Upper lobe of left lung (tissue), 6 donors: ENCODE data around the gene HSPA9. TPM values are rescaled to one million over a fixed set of nuclear protein-coding genes. Genes with fewer than 3 reads are reported as not detected.
"Not testable (repeated sequence)": the region's sequence is repeated elsewhere in the genome, so short reads cannot be mapped to it uniquely, and the experiment has no call there.

Source experiments
- ATAC-seq, 2 donors: fragments of 200-7000 bp; cut with Tn5 transposase; one replicate each; pipeline ENCODE4 v1.9.1; 2022; ENCODE audit warnings: mild to moderate bottlenecking in 2 of 2, moderate library complexity in 2 of 2; ENCODE audit not compliant: low FRiP score in 2 of 2
- DNase-seq, 2 donors: peaks; one replicate each; pipeline ENCODE4 v3.0.0-alpha.2; 2019 to 2020
- H3K27ac ChIP-seq, 4 donors: fragments of 200-600 bp; sonication (generic); one replicate each; pipeline ENCODE4 v1.5.1; 2016 to 2019
- H3K27me3 ChIP-seq, 4 donors: fragments of 200-600 bp; sonication (generic); one replicate each; pipeline ENCODE4 v1.5.1; 2017 to 2019
- H3K36me3 ChIP-seq, 4 donors: fragments of 200-600 bp; sonication (generic); one replicate each; pipeline ENCODE4 v1.5.1; 2016 to 2019
- H3K4me1 ChIP-seq, 4 donors: fragments of 200-600 bp; sonication (generic); one replicate each; pipeline ENCODE4 v1.5.1; 2018 to 2019
- H3K4me3 ChIP-seq, 4 donors: fragments of 200-600 bp; sonication (generic); one replicate each; pipeline ENCODE4 v1.5.1; 2017 to 2019; ENCODE audit warnings: mild to moderate bottlenecking in 2 of 4, moderate library complexity in 1 of 4
- H3K9me3 ChIP-seq, 4 donors: fragments of 200-600 bp; sonication (generic); one replicate each; pipeline ENCODE4 v1.5.1; 2018 to 2019
- CTCF ChIP-seq, 6 experiments: fragments of 450-650 bp in 4 of 6; fragments of 200-600 bp in 2 of 6; sonication (generic) in 2 of 6; IDR thresholded peaks; one replicate each; pipeline ENCODE4 v1.5.1; 2016 to 2019; ENCODE audit warnings: antibody characterized with exemption in 6 of 6
- EP300 ChIP-seq, 4 donors: sonication (generic); formaldehyde crosslinking; IDR thresholded peaks; one replicate each; pipeline ENCODE4 v1.5.1; 2017; ENCODE audit warnings: antibody characterized with exemption in 4 of 4, control low read depth in 2 of 4
- POLR2A ChIP-seq, 4 donors: fragments of 450-650 bp; IDR thresholded peaks; one replicate each; pipeline ENCODE4 v1.5.1; 2016 to 2017; ENCODE audit warnings: antibody characterized with exemption in 4 of 4, mild to moderate bottlenecking in 2 of 4
- POLR2AphosphoS5 ChIP-seq, 2 donors: sonication (generic); formaldehyde crosslinking; IDR thresholded peaks; one replicate each; pipeline ENCODE4 v1.5.1; 2017; ENCODE audit warnings: antibody characterized with exemption in 2 of 2
- WGBS, 2 donors: methylation state at CpG; one replicate each; pipeline ENCODE4 v1.1.5; 2017 to 2018; 5-methylcytosine and 5-hydroxymethylcytosine counted together
- small RNA-seq, 4 donors: library from RNA; depleted of rRNA; stranded (forward); fragments of <200 nt; gene quantifications; one replicate each; pipeline ENCODE3, GENCODE V24; 2016
- total RNA-seq, 6 donors: library from RNA; depleted of rRNA in 4 of 6; stranded (reverse); fragments of >200 nt in 4 of 6; gene quantifications; one replicate each; pipeline versions ENCODE4 v1.1.0 to v1.2.1, GENCODE V29; 2016 to 2021
- donor health status: DM: no; HTN: no; CAD: no; lungs with moderate emphysema.
- donor health status: DM: no; HTN: yes; CAD: no; lungs with severe emphysema.

The HSPA9 gene
- total RNA-seq, 6 donors from 2014 or later, result 66.5 to 195 (median 139) TPM

GRCh38 chr5:138514021-138514420 is 61.2 kb downstream of the HSPA9 start:
- Histone ChIP-seq H3K36me3 (peaks cover 19 to 93% (median 67%) of the 10 kb centered on the region in 4 donors), H3K4me1 (peaks cover 0 to 5% (median 2%) of the 10 kb centered on the region in 4 donors), H3K9me3 (no peaks in the 10 kb centered on the region), H3K27me3 (no peaks in the 10 kb centered on the region), H3K27ac (no peak overlapping the region), H3K4me3 (no peak overlapping the region)
- ATAC-seq (peak in 1 of 2 donors; percentile 25), DNase-seq (no peak)
- WGBS, 2 donors, result 100% methylated on average over 1 of the region's 1 CpG
- no peak for TF ChIP-seq CTCF (IDR thresholded peaks at IDR 0.05)
- no peak for TF ChIP-seq POLR2AphosphoS5 (IDR thresholded peaks at IDR 0.05)
- TF ChIP-seq EP300 (IDR thresholded peaks at IDR 0.05), result no peak
- TF ChIP-seq POLR2A (IDR thresholded peaks at IDR 0.05), result no peak

- peaks cover 8 to 74% (median 47%) of the 10 kb centered on the region in 4 donors for H3K36me3 ChIP-seq
- peak in 1 of 2 donors; percentile 11 for TF ChIP-seq POLR2AphosphoS5 (IDR thresholded peaks at IDR 0.05)
- no peak for TF ChIP-seq EP300 (IDR thresholded peaks at IDR 0.05)
Measured at GRCh38 chr5:138508958-138509357, 66.2 kb downstream of the HSPA9 start.

GRCh38 chr5:138507485-138507884 is 67.7 kb downstream of the HSPA9 start:
- H3K27me3 ChIP-seq, H3K4me3 ChIP-seq, H3K9me3 ChIP-seq: not testable (repeated sequence)
- ATAC-seq (peak in 1 of 2 donors; percentile 65), DNase-seq (peak in 1 of 2 donors; percentile 40)
- Histone ChIP-seq H3K4me1 (peaks cover 0 to 10% (median 6%) of the 10 kb centered on the region in 4 donors), H3K27ac (peak overlapping the region in 1 of 4 donors; percentile 2), H3K36me3 (peaks cover 8 to 60% (median 36%) of the 10 kb centered on the region in 4 donors)
- WGBS, 2 donors, result 58 to 61% methylated on average over 8 of the region's 8 CpGs
- TF ChIP-seq POLR2AphosphoS5 (IDR thresholded peaks at IDR 0.05), result peak in 1 of 2 donors; percentile 73

More at GRCh38 chr5:138508958-138509357, 66.2 kb downstream of the HSPA9 start:
- H3K27me3 ChIP-seq, result no peaks in the 10 kb centered on the region
- H3K4me1 ChIP-seq, result peaks cover 0 to 8% (median 4%) of the 10 kb centered on the region in 4 donors
- WGBS, 2 donors, result 46 to 76% methylated on average over 3 of the region's 3 CpGs
- H3K9me3 ChIP-seq, result no peaks in the 10 kb centered on the region
- peak; percentile 10 to 71 for ATAC-seq
- no peak overlapping the region for H3K4me3 ChIP-seq
- DNase-seq, result no peak
- H3K27ac ChIP-seq, result peak overlapping the region in 2 of 4 donors; percentile 48 to 59

- TF ChIP-seq POLR2AphosphoS5 (IDR thresholded peaks at IDR 0.05), result no peak
- TF ChIP-seq CTCF (IDR thresholded peaks at IDR 0.05), result no peak
- no peak for ATAC-seq
- H3K27ac ChIP-seq, result no peak overlapping the region
- H3K9me3 ChIP-seq, result no peaks in the 10 kb centered on the region
- 84 to 88% methylated on average over 10 of the region's 10 CpGs for WGBS, 2 donors
- H3K27me3 ChIP-seq, result no peaks in the 10 kb centered on the region
- DNase-seq, result no peak
- H3K4me1 ChIP-seq, result peaks cover 0 to 10% (median 6%) of the 10 kb centered on the region in 4 donors
- no peak overlapping the region for H3K4me3 ChIP-seq
- H3K36me3 ChIP-seq, result peaks cover 8 to 53% (median 35%) of the 10 kb centered on the region in 4 donors
Measured at GRCh38 chr5:138506370-138507306, 68.6 kb downstream of the HSPA9 start.

GRCh38 chr5:138504799-138505198 is 70.4 kb downstream of the HSPA9 start:
- ATAC-seq, result no peak
- peak overlapping the region in 1 of 4 donors; percentile 13 for H3K27ac ChIP-seq
- WGBS, 2 donors, result 26 to 80% methylated on average over 2 to 3 of the region's 4 CpGs

More at GRCh38 chr5:138504799-138505198, 70.4 kb downstream of the HSPA9 start:
- DNase-seq, result no peak
- H3K4me1 ChIP-seq, result peaks cover 0 to 10% (median 6%) of the 10 kb centered on the region in 4 donors
- no peaks in the 10 kb centered on the region for H3K9me3 ChIP-seq
- no peak for TF ChIP-seq EP300 (IDR thresholded peaks at IDR 0.05)
- no peak for TF ChIP-seq POLR2AphosphoS5 (IDR thresholded peaks at IDR 0.05)
- H3K27me3 ChIP-seq, result no peaks in the 10 kb centered on the region
- H3K36me3 ChIP-seq, result peaks cover 0 to 35% (median 25%) of the 10 kb centered on the region in 4 donors
- no peak overlapping the region for H3K4me3 ChIP-seq

Small RNA genes lying within 50 kb of the gene (small RNA-seq; reads per million reads assigned to genes)
- gene RF00154 (27.1 to 40.0 (median 31.1) reads per million in 4 donors), gene RF01210 (0 reads per million in 4 donors), gene SNORD63 (252 to 393 (median 274) reads per million in 4 donors)

Other genes with a start within 250 kb of the HSPA9 start
- under 1 TPM in 4 of 6 donors, not detected in 2; 0.37 to 0.67 (median 0.54) TPM for gene CDC25C, start 243.6 kb downstream of the HSPA9 start, total RNA-seq
- gene FAM53C, start 237.1 kb downstream of the HSPA9 start, total RNA-seq, result 10 to 100 TPM; 15.8 to 71.2 (median 21.9) TPM
- gene KDM3B, start 222.7 kb downstream of the HSPA9 start, total RNA-seq, result 100 to 1,000 TPM in 1 of 6 donors, 10 to 100 TPM in 5; 54.8 to 110 (median 56.8) TPM
- gene REEP2, start 136.3 kb downstream of the HSPA9 start, total RNA-seq, result 1 to 10 TPM in 1 of 6 donors, under 1 TPM in 4, not detected in 1; 0.33 to 3.2 (median 0.46) TPM
- 100 to 1,000 TPM in 2 of 6 donors, 10 to 100 TPM in 4; 14.7 to 222 (median 64.2) TPM for gene EGR1, start 109.9 kb downstream of the HSPA9 start, total RNA-seq
- gene ETF1, start 32.2 kb downstream of the HSPA9 start, total RNA-seq, result 100 to 1,000 TPM in 2 of 6 donors, 10 to 100 TPM in 4; 22.0 to 147 (median 92.4) TPM
- gene CTNNA1, start 178.0 kb upstream of the HSPA9 start, total RNA-seq, result 100 to 1,000 TPM; 352 to 505 (median 415) TPM